HFFc6 (cell line): ENCODE measurements around the gene RBFOX1. TPM values are rescaled to one million over a fixed set of nuclear protein-coding genes. Genes with fewer than 3 reads are reported as not detected.

Source experiments
- DNase-seq: peaks from one replicate; pipeline ENCODE4 v3.0.0-alpha.2; 2018
- H3K27ac Mint-ChIP-seq: 2 replicates; pipeline ENCODE4 v1.8.0; 2020; ENCODE audit warnings: mild to moderate bottlenecking, mixed read lengths
- H3K27me3 Mint-ChIP-seq: 2 replicates; pipeline ENCODE4 v1.8.0; 2021; ENCODE audit warnings: mild to moderate bottlenecking, moderate library complexity, mixed read lengths; ENCODE audit not compliant: insufficient read depth
- H3K36me3 Mint-ChIP-seq: 2 replicates; pipeline ENCODE4 v1.8.0; 2021; ENCODE audit warnings: low read depth, mixed read lengths
- H3K4me1 Mint-ChIP-seq: 2 replicates; pipeline ENCODE4 v1.8.0; 2020; ENCODE audit warnings: low read depth, mixed read lengths
- H3K4me3 Mint-ChIP-seq: 2 replicates; pipeline ENCODE4 v1.8.0; 2020; ENCODE audit warnings: mild to moderate bottlenecking, moderate library complexity, mixed read lengths
- H3K9me3 Mint-ChIP-seq: 2 replicates; pipeline ENCODE4 v1.8.0; 2020; ENCODE audit warnings: mild to moderate bottlenecking, mixed read lengths
- total RNA-seq, 6 experiments: library from RNA; stranded (reverse); fragmentation: NEBNext Ultra II Directional; extraction: Animal tissue kit (Norgen Biotek cat#: 25700); gene quantifications; 2 replicates in 1 of 6; 3 replicates in 5 of 6; pipeline ENCODE4 v1.2.3, GENCODE V29; 2021
- TF ChIP-seq, protein P1 (sequence below): fragments of 200-600 bp; sonication (generic); IDR thresholded peaks from 2 replicates; pipeline ENCODE4 v1.5.0; 2021; ENCODE audit warnings: antibody characterized with exemption, mild to moderate bottlenecking

RBFOX1 gene
- total RNA-seq, 6 experiments from 2014 or later: not detected

- H3K27me3 Mint-ChIP-seq: no peaks in the 10 kb centered on the region
- H3K4me3 Mint-ChIP-seq: no peak overlapping the region
- no peaks in the 10 kb centered on the region for H3K4me1 Mint-ChIP-seq
- no peak for DNase-seq
- H3K9me3 Mint-ChIP-seq: peaks cover 41% of the 10 kb centered on the region
- H3K36me3 Mint-ChIP-seq: no peaks in the 10 kb centered on the region
- H3K27ac Mint-ChIP-seq: no peak overlapping the region
- TF ChIP-seq, protein P1, sequence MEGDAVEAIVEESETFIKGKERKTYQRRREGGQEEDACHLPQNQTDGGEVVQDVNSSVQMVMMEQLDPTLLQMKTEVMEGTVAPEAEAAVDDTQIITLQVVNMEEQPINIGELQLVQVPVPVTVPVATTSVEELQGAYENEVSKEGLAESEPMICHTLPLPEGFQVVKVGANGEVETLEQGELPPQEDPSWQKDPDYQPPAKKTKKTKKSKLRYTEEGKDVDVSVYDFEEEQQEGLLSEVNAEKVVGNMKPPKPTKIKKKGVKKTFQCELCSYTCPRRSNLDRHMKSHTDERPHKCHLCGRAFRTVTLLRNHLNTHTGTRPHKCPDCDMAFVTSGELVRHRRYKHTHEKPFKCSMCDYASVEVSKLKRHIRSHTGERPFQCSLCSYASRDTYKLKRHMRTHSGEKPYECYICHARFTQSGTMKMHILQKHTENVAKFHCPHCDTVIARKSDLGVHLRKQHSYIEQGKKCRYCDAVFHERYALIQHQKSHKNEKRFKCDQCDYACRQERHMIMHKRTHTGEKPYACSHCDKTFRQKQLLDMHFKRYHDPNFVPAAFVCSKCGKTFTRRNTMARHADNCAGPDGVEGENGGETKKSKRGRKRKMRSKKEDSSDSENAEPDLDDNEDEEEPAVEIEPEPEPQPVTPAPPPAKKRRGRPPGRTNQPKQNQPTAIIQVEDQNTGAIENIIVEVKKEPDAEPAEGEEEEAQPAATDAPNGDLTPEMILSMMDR: no peak
Measured at GRCh38 chr16:7637446-7637845, 304.8 kb downstream of the RBFOX1 start.

GRCh38 chr16:7638306-7638705 is 305.7 kb downstream of the RBFOX1 start:
- H3K4me1 Mint-ChIP-seq: no peaks in the 10 kb centered on the region
- peaks cover 45% of the 10 kb centered on the region for H3K9me3 Mint-ChIP-seq
- H3K27me3 Mint-ChIP-seq: no peaks in the 10 kb centered on the region
- no peak overlapping the region for H3K4me3 Mint-ChIP-seq
- no peaks in the 10 kb centered on the region for H3K36me3 Mint-ChIP-seq
- no peak for DNase-seq
- no peak overlapping the region for H3K27ac Mint-ChIP-seq
- TF ChIP-seq, protein P1: no peak

GRCh38 chr16:7640334-7640733 is 307.7 kb downstream of the RBFOX1 start:
- Mint-ChIP-seq H3K27me3 (no peaks in the 10 kb centered on the region), H3K27ac (no peak overlapping the region), H3K36me3 (no peaks in the 10 kb centered on the region), H3K4me3 (no peak overlapping the region), H3K4me1 (no peaks in the 10 kb centered on the region), H3K9me3 (peaks cover 38% of the 10 kb centered on the region)
- DNase-seq: no peak
- TF ChIP-seq, protein P1: no peak

GRCh38 chr16:7644176-7644575 is 311.5 kb downstream of the RBFOX1 start:
- no peak for DNase-seq
- H3K9me3 Mint-ChIP-seq: peaks cover 41% of the 10 kb centered on the region
- no peak overlapping the region for H3K4me3 Mint-ChIP-seq
- no peak overlapping the region for H3K27ac Mint-ChIP-seq
- H3K27me3 Mint-ChIP-seq: peaks cover 2% of the 10 kb centered on the region; the same call in 1 of the 2 replicates
- TF ChIP-seq, protein P1: no peak
- H3K36me3 Mint-ChIP-seq: no peaks in the 10 kb centered on the region; the same call in 1 of the 2 replicates
- H3K4me1 Mint-ChIP-seq: no peaks in the 10 kb centered on the region

DNA sequence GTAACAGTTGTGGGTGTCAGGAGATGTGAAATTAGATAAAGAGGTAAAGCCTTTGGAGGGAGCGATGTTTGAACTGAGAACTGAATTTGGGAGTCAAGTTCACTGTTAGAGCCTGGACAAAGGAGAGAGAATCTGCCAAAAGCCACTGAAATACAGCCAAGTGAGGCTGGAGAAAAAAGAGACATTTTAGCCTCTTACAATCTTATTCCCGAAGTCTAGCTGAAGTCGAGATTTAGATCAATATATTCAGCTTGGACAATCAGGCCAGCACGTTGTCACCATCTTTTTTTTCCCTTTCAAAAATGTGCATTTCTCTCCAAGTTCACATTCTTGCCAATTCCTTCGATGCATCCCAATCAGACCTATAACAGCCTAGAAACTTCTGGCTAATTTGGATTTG is 312.2 kb downstream of the RBFOX1 start:
- Mint-ChIP-seq H3K4me3 (no peak overlapping the region), H3K36me3 (no peaks in the 10 kb centered on the region; the same call in 1 of the 2 replicates), H3K27ac (no peak overlapping the region), H3K9me3 (peaks cover 42% of the 10 kb centered on the region), H3K27me3 (peaks cover 2% of the 10 kb centered on the region; the same call in 1 of the 2 replicates), H3K4me1 (no peaks in the 10 kb centered on the region)
- DNase-seq: no peak
- TF ChIP-seq, protein P1: no peak
